CD4-positive, alpha-beta T cell treated with Interleukin-2 at 100 ng/mL for 4 hours (primary cell): ENCODE results near the gene TRIOBP.

Experiments
- DNase-seq: peaks from one replicate; pipeline ENCODE4 v3.0.0-alpha.2; 2020; ENCODE audit warnings: low spot score

TRIOBP gene

GRCh38 chr22:37804881-37805809 is 108.3 kb downstream of the TRIOBP start:
- peak; percentile 68 for DNase-seq

GRCh38 chr22:37805810-37806277 is 109.0 kb downstream of the TRIOBP start:
- no peak for DNase-seq

- DNase-seq = no peak
Observed at GRCh38 chr22:37806409-37807333, 109.8 kb downstream of the TRIOBP start.

- DNase-seq = peak; percentile 90
Observed at GRCh38 chr22:37807410-37808293, 110.8 kb downstream of the TRIOBP start, which contains the start of gene GCAT. Gene GCAT (plus strand): TSS chr22:37807934. CDS start chr22:37807968, 34 bp downstream.

- DNase-seq = no peak
Observed at GRCh38 chr22:37808294-37808657, 111.4 kb downstream of the TRIOBP start.

GRCh38 chr22:37809672-37810333 is 113.0 kb downstream of the TRIOBP start:
- no peak for DNase-seq

- DNase-seq = no peak
Observed at GRCh38 chr22:37811867-37812266, 115.0 kb downstream of the TRIOBP start.

GRCh38 chr22:37812869-37813678 is 116.2 kb downstream of the TRIOBP start:
- no peak for DNase-seq

- DNase-seq = no peak
Observed at GRCh38 chr22:37815593-37815992, 118.7 kb downstream of the TRIOBP start.

GRCh38 chr22:37816543-37817180 is 119.8 kb downstream of the TRIOBP start:
- no peak for DNase-seq

- DNase-seq = peak; percentile 80
Observed at GRCh38 chr22:37817705-37818408, 121.0 kb downstream of the TRIOBP start.

- DNase-seq = peak; percentile 59
Observed at GRCh38 chr22:37818409-37819104, 121.7 kb downstream of the TRIOBP start.

- no peak for DNase-seq
Observed at GRCh38 chr22:37819105-37819433, 122.2 kb downstream of the TRIOBP start.

- no peak for DNase-seq
Observed at GRCh38 chr22:37820350-37820749, 123.5 kb downstream of the TRIOBP start.

GRCh38 chr22:37822079-37822833 is 125.4 kb downstream of the TRIOBP start:
- DNase-seq = no peak

GRCh38 chr22:37823134-37823985 is 126.5 kb downstream of the TRIOBP start, which contains the start of gene GALR3:
Gene GALR3 (plus strand): TSS chr22:37823382. CDS start chr22:37823407, 25 bp downstream.
- no peak for DNase-seq
